Fibroblast of lung (primary cell): Measurements from ENCODE around the gene IER5L. TPM values are rescaled to one million over a fixed set of nuclear protein-coding genes. Genes with fewer than 3 reads are reported as not detected.
A peak's percentile ranks its signal among the peaks of the same experiment; 100 is the strongest.

Source experiments
- DNase-seq, 2 donors: peaks; one replicate each; pipeline versions ENCODE4 v3.0.0 to v3.0.0-alpha.2; 2010; ENCODE audit warnings: low read depth in 2 of 2
- H2AFZ ChIP-seq: 2 replicates; pipeline ENCODE4 v1.5.1; 2012; ENCODE audit warnings: low read length, control low read depth, inconsistent platforms
- H3K27ac ChIP-seq: 2 replicates; pipeline ENCODE4 v1.5.1; 2011; ENCODE audit warnings: low read length, control low read depth; ENCODE audit not compliant: insufficient read depth
- H3K27me3 ChIP-seq: 2 replicates; pipeline ENCODE4 v1.5.1; 2011; ENCODE audit warnings: mild to moderate bottlenecking, low read length; ENCODE audit not compliant: control insufficient read depth, insufficient read depth
- H3K36me3 ChIP-seq: 2 replicates; pipeline ENCODE4 v1.5.1; 2011; ENCODE audit warnings: low read length; ENCODE audit not compliant: control insufficient read depth, insufficient read depth
- H3K4me1 ChIP-seq: 2 replicates; pipeline ENCODE4 v1.5.1; 2011; ENCODE audit warnings: low read length; ENCODE audit not compliant: control insufficient read depth, insufficient read depth; ENCODE audit errors: extremely low read depth
- H3K4me2 ChIP-seq: 2 replicates; pipeline ENCODE4 v1.5.1; 2011; ENCODE audit warnings: low read length, control low read depth; ENCODE audit not compliant: insufficient read depth; ENCODE audit errors: extremely low read depth
- H3K4me3 ChIP-seq, 4 experiments: fragments of 200-600 bp in 1 of 4; sonication (generic) in 1 of 4; replicated peaks in 1 of 4; 2 replicates each; pipeline ENCODE4 v1.5.1; 2011 to 2016; ENCODE audit warnings: low read length in 4 of 4, low read depth in 3 of 4, mild to moderate bottlenecking in 3 of 4, control low read depth in 2 of 4, inconsistent platforms in 1 of 4, mixed read lengths in 1 of 4; ENCODE audit not compliant: insufficient read depth in 1 of 4; ENCODE audit errors: control extremely low read depth in 1 of 4
- H3K79me2 ChIP-seq: 2 replicates; pipeline ENCODE4 v1.5.1; 2012; ENCODE audit warnings: mild to moderate bottlenecking, low read length, inconsistent platforms; ENCODE audit not compliant: control insufficient read depth, insufficient read depth
- H3K9ac ChIP-seq: 2 replicates; pipeline ENCODE4 v1.5.1; 2011; ENCODE audit warnings: mild to moderate bottlenecking, low read length, control low read depth; ENCODE audit not compliant: insufficient read depth
- H3K9me3 ChIP-seq: 2 replicates; pipeline ENCODE4 v1.5.1; 2012; ENCODE audit warnings: low read depth, low read length; ENCODE audit not compliant: control insufficient read depth, insufficient read depth
- H4K20me1 ChIP-seq: 2 replicates; pipeline ENCODE4 v1.5.1; 2011; ENCODE audit warnings: low read length; ENCODE audit not compliant: control insufficient read depth, insufficient read depth; ENCODE audit errors: extremely low read depth
- EZH2 ChIP-seq: IDR thresholded peaks from 2 replicates; pipeline ENCODE4 v1.5.1; 2012; ENCODE audit warnings: low read length, control low read depth, mild to moderate bottlenecking; ENCODE audit errors: missing control alignments
- polyA plus RNA-seq, 2 donors: library from polyadenylated mRNA; depleted of rRNA in 1 of 2; stranded (reverse) in 1 of 2; unstranded in 1 of 2; fragments of >200 nt; gene quantifications; 2 replicates each; pipeline ENCODE4 v1.2.1, GENCODE V29; 2011 to 2012; ENCODE audit warnings: missing spikeins in 1 of 2
- total RNA-seq: library from RNA; depleted of rRNA; stranded (reverse); fragments of >200 nt; gene quantifications from 2 replicates; pipeline ENCODE4 v1.2.1, GENCODE V29; 2014
- TF ChIP-seq, protein P1 (sequence below), 2 donors: IDR thresholded peaks in 1 of 2; conservative IDR thresholded peaks in 1 of 2; 1 replicate in 1 of 2; 2 replicates in 1 of 2; pipeline ENCODE4 v1.5.1; 2011 to 2012; ENCODE audit warnings: low read length in 2 of 2, control low read depth in 1 of 2, inconsistent platforms in 1 of 2, low read depth in 1 of 2, mild to moderate bottlenecking in 1 of 2

The IER5L gene
- total and polyA plus RNA-seq, 2 donors (not counting 1 experiment from before 2014, with no cell fraction given): 9.2 to 71.5 TPM

- peak; percentile 80 to 92 for DNase-seq
- H2AFZ ChIP-seq: no peak overlapping the region
Measured at GRCh38 chr9:129139233-129139992, 38.6 kb downstream of the IER5L start.

GRCh38 chr9:129138476-129139232, 39.4 kb downstream of the IER5L start:
- no peaks in the 10 kb centered on the region for H3K27me3 ChIP-seq
- no peaks in the 10 kb centered on the region for H4K20me1 ChIP-seq
- H2AFZ ChIP-seq: no peak overlapping the region
- peak; percentile 61 to 77 for DNase-seq
- peak overlapping the region; percentile 37 for H3K4me2 ChIP-seq
- peak overlapping the region; percentile 58 for H3K9ac ChIP-seq
- H3K36me3 ChIP-seq: peaks cover 9% of the 10 kb centered on the region
- peaks cover 15% of the 10 kb centered on the region for H3K79me2 ChIP-seq
- peaks cover 47% of the 10 kb centered on the region for H3K4me1 ChIP-seq
- no peak for TF ChIP-seq EZH2
- TF ChIP-seq, protein P1, sequence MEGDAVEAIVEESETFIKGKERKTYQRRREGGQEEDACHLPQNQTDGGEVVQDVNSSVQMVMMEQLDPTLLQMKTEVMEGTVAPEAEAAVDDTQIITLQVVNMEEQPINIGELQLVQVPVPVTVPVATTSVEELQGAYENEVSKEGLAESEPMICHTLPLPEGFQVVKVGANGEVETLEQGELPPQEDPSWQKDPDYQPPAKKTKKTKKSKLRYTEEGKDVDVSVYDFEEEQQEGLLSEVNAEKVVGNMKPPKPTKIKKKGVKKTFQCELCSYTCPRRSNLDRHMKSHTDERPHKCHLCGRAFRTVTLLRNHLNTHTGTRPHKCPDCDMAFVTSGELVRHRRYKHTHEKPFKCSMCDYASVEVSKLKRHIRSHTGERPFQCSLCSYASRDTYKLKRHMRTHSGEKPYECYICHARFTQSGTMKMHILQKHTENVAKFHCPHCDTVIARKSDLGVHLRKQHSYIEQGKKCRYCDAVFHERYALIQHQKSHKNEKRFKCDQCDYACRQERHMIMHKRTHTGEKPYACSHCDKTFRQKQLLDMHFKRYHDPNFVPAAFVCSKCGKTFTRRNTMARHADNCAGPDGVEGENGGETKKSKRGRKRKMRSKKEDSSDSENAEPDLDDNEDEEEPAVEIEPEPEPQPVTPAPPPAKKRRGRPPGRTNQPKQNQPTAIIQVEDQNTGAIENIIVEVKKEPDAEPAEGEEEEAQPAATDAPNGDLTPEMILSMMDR (conservative IDR thresholded peaks at IDR 0.05 in 1 of 2, IDR thresholded peaks at IDR 0.05 in 1 of 2; ENCODE audit: low read depth in 1 of 2, low read length in 2 of 2): no peak
- no peaks in the 10 kb centered on the region for H3K9me3 ChIP-seq
- H3K27ac ChIP-seq: peak overlapping the region; percentile 100
- H3K4me3 ChIP-seq: peak overlapping the region in 1 of 4 experiments; percentile 8

More at GRCh38 chr9:129139233-129139992, 38.6 kb downstream of the IER5L start:
- Histone ChIP-seq H3K9me3 (no peaks in the 10 kb centered on the region), H3K79me2 (peaks cover 19% of the 10 kb centered on the region), H3K27ac (peak overlapping the region; percentile 100), H3K9ac (peak overlapping the region; percentile 50), H3K4me3 (peak overlapping the region; percentile 3 to 69 (median 50)), H3K4me2 (peak overlapping the region; percentile 71), H3K27me3 (no peaks in the 10 kb centered on the region), H3K4me1 (peaks cover 53% of the 10 kb centered on the region), H3K36me3 (peaks cover 14% of the 10 kb centered on the region), H4K20me1 (no peaks in the 10 kb centered on the region)
- TF ChIP-seq, protein P1 (conservative IDR thresholded peaks at IDR 0.05 in 1 of 2, IDR thresholded peaks at IDR 0.05 in 1 of 2; ENCODE audit: low read depth in 1 of 2, low read length in 2 of 2): peak; percentile 77 to 80
- no peak for TF ChIP-seq EZH2

- no peak for DNase-seq
- peaks cover 42% of the 10 kb centered on the region for H3K4me1 ChIP-seq
- peaks cover 10% of the 10 kb centered on the region for H3K36me3 ChIP-seq
- H4K20me1 ChIP-seq: no peaks in the 10 kb centered on the region
- TF ChIP-seq, protein P1 (conservative IDR thresholded peaks at IDR 0.05 in 1 of 2, IDR thresholded peaks at IDR 0.05 in 1 of 2; ENCODE audit: low read depth in 1 of 2, low read length in 2 of 2): no peak
- peaks cover 13% of the 10 kb centered on the region for H3K79me2 ChIP-seq
- H3K9me3 ChIP-seq: no peaks in the 10 kb centered on the region
- H3K4me2 ChIP-seq: no peak overlapping the region
- H3K27me3 ChIP-seq: no peaks in the 10 kb centered on the region
- H3K4me3 ChIP-seq: no peak overlapping the region
- peak overlapping the region; percentile 58 for H3K9ac ChIP-seq
- H3K27ac ChIP-seq: peak overlapping the region; percentile 100
- H2AFZ ChIP-seq: no peak overlapping the region
Measured at GRCh38 chr9:129138144-129138462, 40.0 kb downstream of the IER5L start.
